Measurements from ENCODE around the gene NHS.

Gene NHS

GRCh38 chrX:17579026-17579425, 204.0 kb downstream of the NHS start:
- no peak overlapping the region for H3K4me2 ChIP-seq (ENCODE audit: low read length)
- H3K9me3 ChIP-seq (ENCODE audit: control insufficient read depth, insufficient read depth, low read length): no peaks in the 10 kb centered on the region
- TF ChIP-seq EZH2phosphoT487 (IDR thresholded peaks at IDR 0.05; ENCODE audit: borderline replicate concordance, low read length): no peak
- no peaks in the 10 kb centered on the region for H3K27me3 ChIP-seq (ENCODE audit: control insufficient read depth, low read length)
- no peaks in the 10 kb centered on the region for H4K20me1 ChIP-seq (ENCODE audit: control insufficient read depth, insufficient read depth, low read depth, low read length)
- H3K9me2 ChIP-seq (replicated peaks; ENCODE audit: control insufficient read depth, low read length): no peaks in the 10 kb centered on the region
- H3K4me1 ChIP-seq (ENCODE audit: control insufficient read depth, low read length): no peaks in the 10 kb centered on the region
- H3K79me2 ChIP-seq (ENCODE audit: control insufficient read depth, low read length): no peaks in the 10 kb centered on the region
- H3K4me3 ChIP-seq (ENCODE audit: low read length): no peak overlapping the region
- no peaks in the 10 kb centered on the region for H3F3A ChIP-seq (ENCODE audit: control insufficient read depth, insufficient read depth)
- H3K27ac ChIP-seq (ENCODE audit: low read depth, low read length): no peak overlapping the region
- no peaks in the 10 kb centered on the region for H3K36me3 ChIP-seq (ENCODE audit: control insufficient read depth, low read length)

- Histone ChIP-seq H3K36me3 (ENCODE audit: control insufficient read depth, low read length) (no peaks in the 10 kb centered on the region), H3K27me3 (ENCODE audit: control insufficient read depth, low read length) (no peaks in the 10 kb centered on the region), H3K9me3 (ENCODE audit: control insufficient read depth, insufficient read depth, low read length) (no peaks in the 10 kb centered on the region), H3K79me2 (ENCODE audit: control insufficient read depth, low read length) (no peaks in the 10 kb centered on the region), H3K4me3 (ENCODE audit: low read length) (no peak overlapping the region), H3K27ac (ENCODE audit: low read depth, low read length) (no peak overlapping the region), H3K4me2 (ENCODE audit: low read length) (no peak overlapping the region), H3K9me2 (replicated peaks; ENCODE audit: control insufficient read depth, low read length) (no peaks in the 10 kb centered on the region), H4K20me1 (ENCODE audit: control insufficient read depth, insufficient read depth, low read depth, low read length) (no peaks in the 10 kb centered on the region), H3F3A (ENCODE audit: control insufficient read depth, insufficient read depth) (no peaks in the 10 kb centered on the region), H3K4me1 (ENCODE audit: control insufficient read depth, low read length) (no peaks in the 10 kb centered on the region)
- TF ChIP-seq, protein P1, sequence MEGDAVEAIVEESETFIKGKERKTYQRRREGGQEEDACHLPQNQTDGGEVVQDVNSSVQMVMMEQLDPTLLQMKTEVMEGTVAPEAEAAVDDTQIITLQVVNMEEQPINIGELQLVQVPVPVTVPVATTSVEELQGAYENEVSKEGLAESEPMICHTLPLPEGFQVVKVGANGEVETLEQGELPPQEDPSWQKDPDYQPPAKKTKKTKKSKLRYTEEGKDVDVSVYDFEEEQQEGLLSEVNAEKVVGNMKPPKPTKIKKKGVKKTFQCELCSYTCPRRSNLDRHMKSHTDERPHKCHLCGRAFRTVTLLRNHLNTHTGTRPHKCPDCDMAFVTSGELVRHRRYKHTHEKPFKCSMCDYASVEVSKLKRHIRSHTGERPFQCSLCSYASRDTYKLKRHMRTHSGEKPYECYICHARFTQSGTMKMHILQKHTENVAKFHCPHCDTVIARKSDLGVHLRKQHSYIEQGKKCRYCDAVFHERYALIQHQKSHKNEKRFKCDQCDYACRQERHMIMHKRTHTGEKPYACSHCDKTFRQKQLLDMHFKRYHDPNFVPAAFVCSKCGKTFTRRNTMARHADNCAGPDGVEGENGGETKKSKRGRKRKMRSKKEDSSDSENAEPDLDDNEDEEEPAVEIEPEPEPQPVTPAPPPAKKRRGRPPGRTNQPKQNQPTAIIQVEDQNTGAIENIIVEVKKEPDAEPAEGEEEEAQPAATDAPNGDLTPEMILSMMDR (IDR thresholded peaks at IDR 0.05; ENCODE audit: low read depth, low read length, poor library complexity, severe bottlenecking): no peak
- no peak for TF ChIP-seq EZH2phosphoT487 (IDR thresholded peaks at IDR 0.05; ENCODE audit: borderline replicate concordance, low read length)
Observed at GRCh38 chrX:17580539-17581152, 205.6 kb downstream of the NHS start.

DNA sequence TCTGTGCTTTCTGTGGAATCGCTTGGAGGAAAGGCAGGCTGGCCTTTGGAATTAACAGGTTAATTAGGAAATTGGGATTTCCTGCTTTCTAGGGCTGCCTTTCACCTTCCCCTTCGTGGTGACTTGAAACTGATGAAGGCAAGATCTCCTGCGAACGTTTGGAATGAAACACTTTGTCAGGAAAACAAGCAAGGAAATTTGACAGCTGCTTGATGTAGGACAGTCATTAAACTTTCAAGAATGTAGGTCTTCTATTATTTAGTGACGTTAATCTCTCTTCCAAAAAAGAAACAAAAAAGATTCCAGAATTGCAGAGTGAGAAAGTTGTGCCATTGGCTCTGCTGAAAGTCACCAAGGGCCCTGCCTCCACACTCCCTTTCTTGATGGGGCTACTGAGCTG, 206.6 kb downstream of the NHS start:
- no peaks in the 10 kb centered on the region for H3K4me1 ChIP-seq (ENCODE audit: control insufficient read depth, low read length)
- no peaks in the 10 kb centered on the region for H3K27me3 ChIP-seq (ENCODE audit: control insufficient read depth, low read length)
- no peaks in the 10 kb centered on the region for H3F3A ChIP-seq (ENCODE audit: control insufficient read depth, insufficient read depth)
- H4K20me1 ChIP-seq (ENCODE audit: control insufficient read depth, insufficient read depth, low read depth, low read length): no peaks in the 10 kb centered on the region
- no peaks in the 10 kb centered on the region for H3K79me2 ChIP-seq (ENCODE audit: control insufficient read depth, low read length)
- no peaks in the 10 kb centered on the region for H3K36me3 ChIP-seq (ENCODE audit: control insufficient read depth, low read length)
- TF ChIP-seq, protein P1 (IDR thresholded peaks at IDR 0.05; ENCODE audit: low read depth, low read length, poor library complexity, severe bottlenecking): no peak
- no peak for TF ChIP-seq EZH2phosphoT487 (IDR thresholded peaks at IDR 0.05; ENCODE audit: borderline replicate concordance, low read length)
- H3K27ac ChIP-seq (ENCODE audit: low read depth, low read length): no peak overlapping the region
- H3K9me2 ChIP-seq (replicated peaks; ENCODE audit: control insufficient read depth, low read length): no peaks in the 10 kb centered on the region
- no peak overlapping the region for H3K4me3 ChIP-seq (ENCODE audit: low read length)
- no peak overlapping the region for H3K4me2 ChIP-seq (ENCODE audit: low read length)
- H3K9me3 ChIP-seq (ENCODE audit: control insufficient read depth, insufficient read depth, low read length): no peaks in the 10 kb centered on the region

DNA sequence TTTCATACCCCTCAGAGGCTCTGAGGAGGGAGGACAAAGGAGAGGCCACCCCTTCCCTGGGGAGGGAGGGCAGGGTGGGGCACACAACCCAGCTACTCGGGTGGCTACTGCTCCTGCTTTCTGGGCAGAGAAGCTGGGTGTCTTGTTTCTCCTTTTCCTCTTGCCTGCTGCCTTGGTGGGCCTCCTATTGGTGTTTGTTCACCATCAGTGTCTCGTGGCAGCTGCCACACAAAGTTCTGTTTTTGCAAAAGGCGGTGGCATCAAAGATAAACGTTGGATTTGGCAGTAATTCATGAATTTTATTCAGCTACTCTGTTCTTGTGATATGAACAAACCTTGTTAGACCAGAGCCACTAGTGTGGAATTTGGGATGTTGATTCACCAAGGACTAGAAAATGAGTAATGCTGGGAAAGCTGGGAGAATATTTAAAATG, 209.3 kb downstream of the NHS start:
- H3K27ac ChIP-seq (ENCODE audit: low read depth, low read length): no peak overlapping the region
- no peaks in the 10 kb centered on the region for H3K9me3 ChIP-seq (ENCODE audit: control insufficient read depth, insufficient read depth, low read length)

More for the DNA sequence above, 209.3 kb downstream of the NHS start:
- no peaks in the 10 kb centered on the region for H3K4me1 ChIP-seq (ENCODE audit: control insufficient read depth, low read length)
- no peaks in the 10 kb centered on the region for H4K20me1 ChIP-seq (ENCODE audit: control insufficient read depth, insufficient read depth, low read depth, low read length)
- no peak overlapping the region for H3K4me3 ChIP-seq (ENCODE audit: low read length)
- H3K9me2 ChIP-seq (replicated peaks; ENCODE audit: control insufficient read depth, low read length): no peaks in the 10 kb centered on the region
- no peaks in the 10 kb centered on the region for H3K36me3 ChIP-seq (ENCODE audit: control insufficient read depth, low read length)
- no peaks in the 10 kb centered on the region for H3K27me3 ChIP-seq (ENCODE audit: control insufficient read depth, low read length)
- no peak overlapping the region for H3K4me2 ChIP-seq (ENCODE audit: low read length)
- no peaks in the 10 kb centered on the region for H3F3A ChIP-seq (ENCODE audit: control insufficient read depth, insufficient read depth)
- no peaks in the 10 kb centered on the region for H3K79me2 ChIP-seq (ENCODE audit: control insufficient read depth, low read length)
- TF ChIP-seq EZH2phosphoT487 (IDR thresholded peaks at IDR 0.05; ENCODE audit: borderline replicate concordance, low read length): no peak
- TF ChIP-seq, protein P1 (IDR thresholded peaks at IDR 0.05; ENCODE audit: low read depth, low read length, poor library complexity, severe bottlenecking): no peak

All from DOHH2 (cell line).